WI38 (cell line): Measurements from ENCODE around the gene BBS2.

Source experiments
- H3K4me3 ChIP-seq: 2 replicates; pipeline ENCODE4 v1.5.1; 2011; ENCODE audit warnings: low read depth, mild to moderate bottlenecking, control low read depth, low read length
- CTCF ChIP-seq: IDR thresholded peaks from 2 replicates; pipeline ENCODE4 v1.5.1; 2012; ENCODE audit warnings: low read depth, mild to moderate bottlenecking, control low read depth, low read length

Gene BBS2

DNA sequence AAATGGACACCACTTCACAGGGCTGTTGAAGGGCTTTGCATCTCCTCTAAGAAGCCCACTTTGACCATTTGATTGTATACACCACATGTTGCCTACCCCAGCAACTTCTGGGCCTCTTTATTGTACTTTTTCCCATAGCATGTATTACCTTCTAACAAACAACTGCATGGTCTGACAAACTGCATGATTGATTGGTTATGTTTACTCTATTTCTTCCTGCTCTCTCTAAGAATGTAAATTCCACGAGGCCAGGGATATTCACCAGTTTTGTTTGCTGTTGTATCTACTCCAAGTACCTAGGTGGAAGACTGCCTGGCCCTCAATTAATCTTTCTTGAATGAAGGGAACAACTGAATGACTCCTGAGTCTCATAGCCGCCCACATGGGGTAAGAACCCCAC is 22.2 kb upstream of the BBS2 start:
- no peak overlapping the region for H3K4me3 ChIP-seq
- no peak for TF ChIP-seq CTCF

- TF ChIP-seq CTCF: no peak
- H3K4me3 ChIP-seq: no peak overlapping the region
Observed at GRCh38 chr16:56539656-56540055, 19.8 kb upstream of the BBS2 start.

- no peak for TF ChIP-seq CTCF
Observed at GRCh38 chr16:56538331-56538730, 18.5 kb upstream of the BBS2 start.

DNA sequence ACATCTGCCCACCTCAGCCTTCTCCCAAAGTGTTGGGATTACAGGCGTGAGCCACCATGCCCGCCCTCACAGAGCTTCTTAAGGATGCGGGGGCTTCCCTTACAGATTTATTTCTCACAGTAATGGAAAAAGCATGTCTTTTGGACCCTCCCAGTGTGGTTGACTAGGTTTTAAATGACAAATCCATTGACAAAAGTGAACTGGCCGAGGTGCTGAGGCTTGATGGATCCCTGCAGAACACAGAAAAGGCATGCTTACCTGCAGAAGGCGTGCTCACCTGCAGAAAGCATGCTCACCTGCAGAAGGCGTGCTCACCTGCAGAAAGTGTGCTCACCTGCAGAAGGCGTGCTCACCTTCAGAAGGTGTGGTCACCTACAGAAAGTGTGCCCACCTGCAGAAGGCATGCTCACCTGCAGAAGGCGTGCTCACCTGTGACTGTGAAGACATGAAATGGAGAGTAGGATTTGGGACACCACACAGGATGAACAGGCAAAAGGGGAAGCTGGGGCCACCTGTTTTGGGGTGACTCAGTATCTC is 15.1 kb upstream of the BBS2 start:
- TF ChIP-seq CTCF: no peak
- H3K4me3 ChIP-seq: no peak overlapping the region

More at GRCh38 chr16:56538331-56538730, 18.5 kb upstream of the BBS2 start:
- no peak overlapping the region for H3K4me3 ChIP-seq

DNA sequence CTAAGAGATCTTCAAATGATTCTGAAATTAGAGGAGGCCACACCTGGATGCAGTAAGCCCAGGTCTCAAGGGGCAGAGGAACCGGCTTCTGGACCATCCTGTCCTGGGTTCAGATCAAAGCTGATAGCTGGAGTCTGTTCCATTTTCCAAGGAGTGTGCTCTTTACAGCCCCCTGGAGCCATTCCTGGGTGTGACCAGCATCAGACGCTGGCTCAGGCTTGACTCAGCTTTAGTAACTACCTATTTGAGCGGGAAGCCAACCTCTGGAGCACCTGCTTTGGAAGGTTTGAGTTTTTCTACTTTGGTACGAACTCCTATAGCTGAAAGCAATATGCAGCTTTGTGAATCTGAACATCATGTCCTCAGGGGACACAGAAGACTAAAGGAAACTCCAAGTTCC is 12.9 kb upstream of the BBS2 start:
- no peak for TF ChIP-seq CTCF
- H3K4me3 ChIP-seq: no peak overlapping the region

DNA sequence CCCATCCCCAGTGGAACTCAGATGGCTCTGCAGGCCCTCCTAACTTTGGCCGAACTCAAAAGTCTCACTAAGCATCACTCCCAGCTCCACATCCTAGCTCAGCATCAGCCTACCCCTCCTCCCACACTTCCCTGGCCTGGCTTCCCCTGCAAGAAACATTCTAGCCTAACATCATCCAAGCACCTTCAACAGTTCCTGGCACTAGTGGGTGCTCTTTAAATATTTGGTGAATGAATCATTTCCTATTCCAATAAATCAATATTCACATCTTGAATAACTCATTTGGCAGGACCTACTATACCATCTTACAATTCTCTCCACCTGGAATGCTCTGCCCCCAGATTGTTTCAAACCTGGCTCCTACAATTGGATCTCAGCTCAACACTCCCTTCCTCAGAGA is 11.0 kb upstream of the BBS2 start:
- H3K4me3 ChIP-seq: no peak overlapping the region
- no peak for TF ChIP-seq CTCF

DNA sequence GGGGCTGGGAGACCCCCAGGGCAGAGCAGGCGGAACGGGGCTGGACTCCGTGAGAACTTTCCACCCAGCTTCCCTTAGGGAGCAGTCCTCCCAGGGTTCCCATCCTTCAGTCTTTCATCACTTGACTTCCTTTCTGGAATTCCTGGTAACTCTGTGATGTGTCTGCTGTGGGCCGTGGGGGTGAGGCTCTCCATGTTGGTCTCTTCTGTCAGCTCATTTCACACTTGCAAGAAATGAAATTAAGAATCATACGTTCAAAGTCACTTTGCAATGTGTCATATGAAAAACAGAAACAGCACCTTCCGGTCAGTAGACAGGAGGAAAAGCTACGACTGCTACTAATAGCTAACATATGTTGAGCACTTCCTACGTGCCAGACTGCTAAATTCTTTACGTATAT is 5.4 kb upstream of the BBS2 start:
- no peak for TF ChIP-seq CTCF
- no peak overlapping the region for H3K4me3 ChIP-seq
